HepG2 (cell line): ENCODE results near the gene TAS2R60.

Experiments used
- CBX1 ChIP-seq: IDR thresholded peaks from one replicate; pipeline ENCODE4 v1.6.1; 2016; ENCODE audit warnings: antibody characterized with exemption, low read depth
- EZH2 ChIP-seq: conservative IDR thresholded peaks from 2 replicates; pipeline ENCODE4 v1.6.1; 2012; ENCODE audit warnings: mild to moderate bottlenecking, low read depth, low read length, moderate library complexity
- MTA1 ChIP-seq: sonication (generic); formaldehyde crosslinking; IDR thresholded peaks from 2 replicates; pipeline ENCODE4 v1.4.0; 2020; ENCODE audit warnings: missing genetic modification reagents, mild to moderate bottlenecking, borderline replicate concordance
- RXRA ChIP-seq: sonication (generic); formaldehyde crosslinking; IDR thresholded peaks from 2 replicates; pipeline ENCODE4 v1.5.1; 2020; ENCODE audit warnings: missing genetic modification reagents
- TOPORS ChIP-seq: sonication (generic); formaldehyde crosslinking; IDR thresholded peaks from 2 replicates; pipeline ENCODE4 v1.8.0; 2023; ENCODE audit warnings: mild to moderate bottlenecking, missing genetic modification reagents
- ZBTB38 ChIP-seq: sonication (generic); formaldehyde crosslinking; IDR thresholded peaks from 2 replicates; pipeline ENCODE4 v1.5.1; 2020; ENCODE audit warnings: mild to moderate bottlenecking, missing genetic modification reagents
- ZBTB7A ChIP-seq: sonication (generic); formaldehyde crosslinking; IDR thresholded peaks from 2 replicates; pipeline ENCODE4 v1.8.0; 2022; ENCODE audit warnings: mild to moderate bottlenecking, missing genetic modification reagents
- ZC3H13 ChIP-seq: sonication (generic); formaldehyde crosslinking; IDR thresholded peaks from 2 replicates; pipeline ENCODE4 v1.8.1; 2023; ENCODE audit warnings: mild to moderate bottlenecking, missing genetic modification reagents, moderate library complexity
- TF ChIP-seq, protein P1 (sequence below), 2 experiments: IDR thresholded peaks; 2 replicates each; pipeline ENCODE4 v1.6.1; 2011 to 2012; ENCODE audit warnings: low read length in 2 of 2, borderline replicate concordance in 1 of 2, low read depth in 1 of 2, mild to moderate bottlenecking in 1 of 2, moderate library complexity in 1 of 2
- TF ChIP-seq, protein P2 (sequence below): sonication (generic); formaldehyde crosslinking; IDR thresholded peaks from 2 replicates; pipeline ENCODE4 v1.4.0; 2020; ENCODE audit warnings: missing genetic modification reagents, mild to moderate bottlenecking, borderline replicate concordance
- TF ChIP-seq, protein P3 (sequence below): sonication (generic); formaldehyde crosslinking; IDR thresholded peaks from 2 replicates; pipeline ENCODE4 v1.5.0; 2020; ENCODE audit warnings: mild to moderate bottlenecking, missing genetic modification reagents, moderate library complexity
- TF ChIP-seq, protein P4 (sequence below): IDR thresholded peaks from 2 replicates; pipeline ENCODE4 v1.6.1; 2016; ENCODE audit warnings: low read depth, control low read depth

DNA sequence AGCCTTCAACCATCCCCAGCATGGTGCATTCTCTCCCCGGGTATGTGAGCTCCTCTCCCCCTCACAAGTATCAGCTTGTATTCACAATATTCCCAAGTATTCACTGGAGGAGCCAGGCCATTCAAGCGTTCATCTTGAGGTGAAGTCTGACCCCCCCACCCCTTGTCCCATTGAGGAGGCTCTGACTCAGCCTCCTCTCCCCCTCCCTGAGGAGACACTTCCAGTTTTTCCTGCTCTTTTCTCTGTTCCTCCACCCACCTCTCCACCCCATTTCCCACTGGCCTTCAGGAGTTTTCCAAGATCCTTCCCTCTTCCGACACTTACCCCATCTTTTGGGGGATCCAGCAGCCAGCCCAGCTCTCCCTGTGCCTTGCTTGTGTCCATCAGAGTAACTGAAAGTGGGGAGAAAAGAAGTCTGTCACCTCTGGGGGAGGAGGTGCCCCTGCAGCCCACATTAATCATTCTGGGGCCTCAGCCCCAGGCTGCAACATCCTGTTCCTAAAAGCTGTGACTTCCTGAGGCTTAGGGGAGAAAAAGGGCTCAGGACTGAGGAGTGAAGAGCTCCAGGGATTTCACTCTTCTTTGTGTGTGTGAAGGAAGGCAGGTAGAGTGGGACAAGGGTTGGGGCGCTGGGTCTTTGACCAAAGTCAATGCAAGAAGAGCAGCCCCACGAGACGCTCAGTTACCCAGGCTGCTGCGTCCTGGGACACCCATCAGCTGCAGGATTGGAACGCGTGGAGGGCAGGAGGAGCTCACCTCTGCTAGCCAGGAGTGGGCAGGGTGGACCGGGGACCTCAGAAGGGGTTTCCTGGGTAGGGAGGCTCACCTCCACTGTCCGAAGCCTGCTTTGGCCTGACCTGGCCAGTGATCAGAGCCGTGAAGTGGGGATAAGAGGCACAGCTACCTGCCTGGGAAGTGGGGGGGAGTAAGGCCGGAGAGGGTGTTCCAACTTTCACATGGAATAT lies 35.7 kb upstream of the TAS2R60 start:
- no peak for TF ChIP-seq CBX1
- TF ChIP-seq ZBTB38 = no peak
- TF ChIP-seq, protein P1, sequence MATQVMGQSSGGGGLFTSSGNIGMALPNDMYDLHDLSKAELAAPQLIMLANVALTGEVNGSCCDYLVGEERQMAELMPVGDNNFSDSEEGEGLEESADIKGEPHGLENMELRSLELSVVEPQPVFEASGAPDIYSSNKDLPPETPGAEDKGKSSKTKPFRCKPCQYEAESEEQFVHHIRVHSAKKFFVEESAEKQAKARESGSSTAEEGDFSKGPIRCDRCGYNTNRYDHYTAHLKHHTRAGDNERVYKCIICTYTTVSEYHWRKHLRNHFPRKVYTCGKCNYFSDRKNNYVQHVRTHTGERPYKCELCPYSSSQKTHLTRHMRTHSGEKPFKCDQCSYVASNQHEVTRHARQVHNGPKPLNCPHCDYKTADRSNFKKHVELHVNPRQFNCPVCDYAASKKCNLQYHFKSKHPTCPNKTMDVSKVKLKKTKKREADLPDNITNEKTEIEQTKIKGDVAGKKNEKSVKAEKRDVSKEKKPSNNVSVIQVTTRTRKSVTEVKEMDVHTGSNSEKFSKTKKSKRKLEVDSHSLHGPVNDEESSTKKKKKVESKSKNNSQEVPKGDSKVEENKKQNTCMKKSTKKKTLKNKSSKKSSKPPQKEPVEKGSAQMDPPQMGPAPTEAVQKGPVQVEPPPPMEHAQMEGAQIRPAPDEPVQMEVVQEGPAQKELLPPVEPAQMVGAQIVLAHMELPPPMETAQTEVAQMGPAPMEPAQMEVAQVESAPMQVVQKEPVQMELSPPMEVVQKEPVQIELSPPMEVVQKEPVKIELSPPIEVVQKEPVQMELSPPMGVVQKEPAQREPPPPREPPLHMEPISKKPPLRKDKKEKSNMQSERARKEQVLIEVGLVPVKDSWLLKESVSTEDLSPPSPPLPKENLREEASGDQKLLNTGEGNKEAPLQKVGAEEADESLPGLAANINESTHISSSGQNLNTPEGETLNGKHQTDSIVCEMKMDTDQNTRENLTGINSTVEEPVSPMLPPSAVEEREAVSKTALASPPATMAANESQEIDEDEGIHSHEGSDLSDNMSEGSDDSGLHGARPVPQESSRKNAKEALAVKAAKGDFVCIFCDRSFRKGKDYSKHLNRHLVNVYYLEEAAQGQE (IDR thresholded peaks at IDR 0.05; ENCODE audit: borderline replicate concordance in 1 of 2, low read depth in 1 of 2, low read length in 2 of 2) = no peak
- TF ChIP-seq ZC3H13 = no peak
- TF ChIP-seq, protein P2, sequence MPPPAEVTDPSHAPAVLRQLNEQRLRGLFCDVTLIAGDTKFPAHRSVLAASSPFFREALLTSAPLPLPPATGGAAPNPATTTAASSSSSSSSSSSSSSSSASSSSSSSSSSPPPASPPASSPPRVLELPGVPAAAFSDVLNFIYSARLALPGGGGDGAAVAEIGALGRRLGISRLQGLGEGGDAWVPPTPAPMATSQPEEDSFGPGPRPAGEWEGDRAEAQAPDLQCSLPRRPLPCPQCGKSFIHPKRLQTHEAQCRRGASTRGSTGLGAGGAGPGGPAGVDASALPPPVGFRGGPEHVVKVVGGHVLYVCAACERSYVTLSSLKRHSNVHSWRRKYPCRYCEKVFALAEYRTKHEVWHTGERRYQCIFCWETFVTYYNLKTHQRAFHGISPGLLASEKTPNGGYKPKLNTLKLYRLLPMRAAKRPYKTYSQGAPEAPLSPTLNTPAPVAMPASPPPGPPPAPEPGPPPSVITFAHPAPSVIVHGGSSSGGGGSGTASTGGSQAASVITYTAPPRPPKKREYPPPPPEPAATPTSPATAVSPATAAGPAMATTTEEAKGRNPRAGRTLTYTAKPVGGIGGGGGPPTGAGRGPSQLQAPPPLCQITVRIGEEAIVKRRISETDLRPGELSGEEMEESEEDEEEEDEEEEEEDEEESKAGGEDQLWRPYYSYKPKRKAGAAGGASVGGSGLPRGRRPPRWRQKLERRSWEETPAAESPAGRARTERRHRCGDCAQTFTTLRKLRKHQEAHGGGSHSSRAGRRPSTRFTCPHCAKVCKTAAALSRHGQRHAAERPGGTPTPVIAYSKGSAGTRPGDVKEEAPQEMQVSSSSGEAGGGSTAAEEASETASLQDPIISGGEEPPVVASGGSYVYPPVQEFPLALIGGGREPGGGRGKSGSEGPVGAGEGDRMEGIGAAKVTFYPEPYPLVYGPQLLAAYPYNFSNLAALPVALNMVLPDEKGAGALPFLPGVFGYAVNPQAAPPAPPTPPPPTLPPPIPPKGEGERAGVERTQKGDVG = 0 out of 2 replicates have a peak, but pooled peaks have one; percentile 44
- TF ChIP-seq, protein P3, sequence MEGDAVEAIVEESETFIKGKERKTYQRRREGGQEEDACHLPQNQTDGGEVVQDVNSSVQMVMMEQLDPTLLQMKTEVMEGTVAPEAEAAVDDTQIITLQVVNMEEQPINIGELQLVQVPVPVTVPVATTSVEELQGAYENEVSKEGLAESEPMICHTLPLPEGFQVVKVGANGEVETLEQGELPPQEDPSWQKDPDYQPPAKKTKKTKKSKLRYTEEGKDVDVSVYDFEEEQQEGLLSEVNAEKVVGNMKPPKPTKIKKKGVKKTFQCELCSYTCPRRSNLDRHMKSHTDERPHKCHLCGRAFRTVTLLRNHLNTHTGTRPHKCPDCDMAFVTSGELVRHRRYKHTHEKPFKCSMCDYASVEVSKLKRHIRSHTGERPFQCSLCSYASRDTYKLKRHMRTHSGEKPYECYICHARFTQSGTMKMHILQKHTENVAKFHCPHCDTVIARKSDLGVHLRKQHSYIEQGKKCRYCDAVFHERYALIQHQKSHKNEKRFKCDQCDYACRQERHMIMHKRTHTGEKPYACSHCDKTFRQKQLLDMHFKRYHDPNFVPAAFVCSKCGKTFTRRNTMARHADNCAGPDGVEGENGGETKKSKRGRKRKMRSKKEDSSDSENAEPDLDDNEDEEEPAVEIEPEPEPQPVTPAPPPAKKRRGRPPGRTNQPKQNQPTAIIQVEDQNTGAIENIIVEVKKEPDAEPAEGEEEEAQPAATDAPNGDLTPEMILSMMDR (CRISPR knock-in tag) = no peak
- no peak for TF ChIP-seq ZBTB7A (CRISPR knock-in tag)
- TF ChIP-seq MTA1 = no peak
- TF ChIP-seq, protein P4, sequence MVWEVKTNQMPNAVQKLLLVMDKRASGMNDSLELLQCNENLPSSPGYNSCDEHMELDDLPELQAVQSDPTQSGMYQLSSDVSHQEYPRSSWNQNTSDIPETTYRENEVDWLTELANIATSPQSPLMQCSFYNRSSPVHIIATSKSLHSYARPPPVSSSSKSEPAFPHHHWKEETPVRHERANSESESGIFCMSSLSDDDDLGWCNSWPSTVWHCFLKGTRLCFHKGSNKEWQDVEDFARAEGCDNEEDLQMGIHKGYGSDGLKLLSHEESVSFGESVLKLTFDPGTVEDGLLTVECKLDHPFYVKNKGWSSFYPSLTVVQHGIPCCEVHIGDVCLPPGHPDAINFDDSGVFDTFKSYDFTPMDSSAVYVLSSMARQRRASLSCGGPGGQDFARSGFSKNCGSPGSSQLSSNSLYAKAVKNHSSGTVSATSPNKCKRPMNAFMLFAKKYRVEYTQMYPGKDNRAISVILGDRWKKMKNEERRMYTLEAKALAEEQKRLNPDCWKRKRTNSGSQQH (CRISPR knock-in tag) = no peak
- TF ChIP-seq EZH2 = no peak
- TF ChIP-seq TOPORS (CRISPR knock-in tag) = no peak
- no peak for TF ChIP-seq RXRA (CRISPR knock-in tag)
